Heart right ventricle (tissue), 16 donors: ENCODE measurements around the gene DEPDC1B. TPM values are rescaled to one million over a fixed set of nuclear protein-coding genes. Genes with fewer than 3 reads are reported as not detected.

ENCODE experiments used
- ATAC-seq, 8 donors: fragments of 200-7000 bp; cut with Tn5 transposase; one replicate each; pipeline ENCODE4 v1.9.1; 2020; ENCODE audit warnings: mild to moderate bottlenecking in 8 of 8, moderate library complexity in 8 of 8, moderate number of reproducible peaks in 1 of 8
- DNase-seq, 2 donors: peaks; one replicate each; pipeline ENCODE4 v3.0.0-alpha.2; 2020
- H3K27ac ChIP-seq, 10 donors: fragments of 200-600 bp; sonication (generic) in 2 of 10; one replicate each; pipeline versions ENCODE4 v1.5.0 to v1.8.0; 2020 to 2022; ENCODE audit warnings: mild to moderate bottlenecking in 3 of 10
- H3K27me3 ChIP-seq, 7 donors: fragments of 200-600 bp; one replicate each; pipeline ENCODE4 v1.8.0; 2021 to 2022; ENCODE audit warnings: mild to moderate bottlenecking in 2 of 7
- H3K36me3 ChIP-seq, 9 donors: fragments of 200-600 bp; sonication (generic) in 1 of 9; one replicate each; pipeline versions ENCODE4 v1.5.0 to v1.8.0; 2020 to 2022; ENCODE audit warnings: mild to moderate bottlenecking in 2 of 9
- H3K4me1 ChIP-seq, 9 donors: fragments of 200-600 bp; sonication (generic) in 1 of 9; one replicate each; pipeline versions ENCODE4 v1.5.0 to v1.8.0; 2020 to 2022; ENCODE audit warnings: mild to moderate bottlenecking in 4 of 9
- H3K4me3 ChIP-seq, 10 donors: fragments of 200-600 bp; sonication (generic) in 2 of 10; one replicate each; pipeline versions ENCODE4 v1.5.0 to v1.8.0; 2020 to 2022; ENCODE audit warnings: mild to moderate bottlenecking in 7 of 10, moderate library complexity in 2 of 10
- H3K9me3 ChIP-seq, 11 donors: fragments of 200-600 bp in 10 of 11; sonication (generic) in 2 of 11; one replicate each; pipeline versions ENCODE4 v1.5.0 to v1.8.0; 2013 to 2022; ENCODE audit warnings: mild to moderate bottlenecking in 2 of 11, control low read depth in 1 of 11, moderate library complexity in 1 of 11
- CTCF ChIP-seq, 9 donors: fragments of 200-600 bp; sonication (generic) in 2 of 9; IDR thresholded peaks; one replicate each; pipeline versions ENCODE4 v1.5.0 to v1.8.0; 2021 to 2022; ENCODE audit warnings: antibody characterized with exemption in 9 of 9, mild to moderate bottlenecking in 5 of 9, moderate library complexity in 1 of 9
- WGBS, 2 donors: extraction: QIAGEN DNeasy Blood & Tissue Kit; methylation state at CpG; one replicate each; pipeline ENCODE4 v1.1.7; 2013; ENCODE audit warnings: inconsistent platforms in 1 of 2; 5-methylcytosine and 5-hydroxymethylcytosine counted together
- intact Hi-C, 10 donors: fragments of 100-400 bp; cut with DNase I; formaldehyde crosslinking; loops; one replicate each; pipeline versions ENCODE4 v1.11.1 to v1.14.2; 2022
- polyA plus RNA-seq, 2 donors: library from polyadenylated mRNA; stranded (reverse); fragments of 200-250 nt; gene quantifications; one replicate each; pipeline ENCODE4 v1.2.3, GENCODE V29; 2013
- total RNA-seq, 10 donors: library from RNA; stranded (reverse); fragmentation: NEBNext Ultra II Directional in 3 of 10; extraction: Animal tissue kit (Norgen Biotek cat#: 25700) in 3 of 10; gene quantifications; one replicate each; pipeline versions ENCODE4 v1.2.1 to v1.2.4, GENCODE V29; 2021 to 2023
- donor health status: Arrhythmogenic right ventricular cardiomyopathy.
- donor health status: ischemic (EF 13 %, LVEDD 7.1; RV severe dilation, severe dysfunction).
- donor health status: healthy with polysubstance abuse.
- donor health status: DM: no; HTN: yes; CAD: no.
- donor health status: DM: no; HTN: no; CAD: no.
- donor health status: ischemic (EF 25% LVEDD 6.9; RV normal size, moderate dysfunction).
- donor health status: ischemic (EF 25% LVEDD 5.7; RV mildly dilated, moderate dysfunction).
- donor health status: healthy.
- donor health status: DM: yes; HTN: yes; CAD: no.
- donor health status: Ischemic cardiomyopathy.
- donor health status: ischemic (EF 35%, LVEDD 5.7; RV mildly dilated, moderate dysfunction).
- donor health status: nonischemic (EF 11% LVEDD 7.7; RV severe dilation, severe dysfunction).
- donor health status: DM: yes; HTN: yes; CAD: no.
- donor health status: PGD.
- donor health status: ischemic (EF 29% LVEDD 5.4; RV normal size, mild dysfunction).
- donor health status: nonischemic (EF 23%, LVEDD 6.1; RV moderate dilation, normal function).

Gene DEPDC1B
- total and polyA plus RNA-seq, 12 donors: 0.04 to 1.1 (median 0.46) TPM; not detected in 7

GRCh38 chr5:60613826-60614225 lies 86.1 kb downstream of the DEPDC1B start:
- no peak for ATAC-seq
- Histone ChIP-seq H3K9me3 (peaks cover 0 to 28% (median 0%) of the 10 kb centered on the region in 11 donors), H3K36me3 (no peaks in the 10 kb centered on the region), H3K27me3 (no peaks in the 10 kb centered on the region), H3K27ac (no peak overlapping the region), H3K4me1 (no peaks in the 10 kb centered on the region), H3K4me3 (no peak overlapping the region)
- intact Hi-C loops: no loop called here
- TF ChIP-seq CTCF (IDR thresholded peaks at IDR 0.05): no peak
- 86% methylated on average over 1 of the region's 1 CpG for WGBS, 2 donors
- DNase-seq: no peak

GRCh38 chr5:60611099-60611740 lies 88.7 kb downstream of the DEPDC1B start:
- ATAC-seq (no peak), DNase-seq (no peak)
- Histone ChIP-seq H3K9me3 (peaks cover 0 to 25% (median 0%) of the 10 kb centered on the region in 11 donors), H3K27me3 (no peaks in the 10 kb centered on the region), H3K4me3 (no peak overlapping the region), H3K36me3 (no peaks in the 10 kb centered on the region), H3K4me1 (no peaks in the 10 kb centered on the region), H3K27ac (no peak overlapping the region)
- intact Hi-C loops: no loop called here
- no peak for TF ChIP-seq CTCF (IDR thresholded peaks at IDR 0.05)

DNA sequence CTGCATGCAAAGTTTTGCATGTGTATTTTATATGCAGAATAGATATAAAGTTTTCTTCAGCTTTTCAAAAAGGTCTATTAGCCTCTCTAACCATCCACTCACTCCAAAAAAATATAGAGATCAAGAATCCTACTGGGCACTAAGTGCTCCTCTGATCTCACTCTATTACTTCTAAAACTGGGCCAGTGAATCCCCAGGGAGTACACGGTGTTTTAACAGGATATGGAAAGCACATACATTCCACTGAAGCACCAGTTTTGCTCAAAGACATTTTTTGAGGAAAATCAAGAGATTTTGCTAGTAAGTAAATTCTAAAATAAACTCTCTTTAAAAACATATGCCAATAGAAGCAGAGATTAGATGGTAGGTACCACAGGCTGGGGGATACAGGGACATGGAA lies 95.2 kb downstream of the DEPDC1B start:
- Histone ChIP-seq H3K36me3 (no peaks in the 10 kb centered on the region), H3K4me3 (no peak overlapping the region), H3K27me3 (no peaks in the 10 kb centered on the region), H3K4me1 (no peaks in the 10 kb centered on the region), H3K27ac (no peak overlapping the region), H3K9me3 (no peaks in the 10 kb centered on the region)
- WGBS, 2 donors: 44 to 49% methylated on average over 1 of the region's 1 CpG
- TF ChIP-seq CTCF (IDR thresholded peaks at IDR 0.05): no peak
- DNase-seq (no peak), ATAC-seq (no peak)
- intact Hi-C loops: no loop called here

DNA sequence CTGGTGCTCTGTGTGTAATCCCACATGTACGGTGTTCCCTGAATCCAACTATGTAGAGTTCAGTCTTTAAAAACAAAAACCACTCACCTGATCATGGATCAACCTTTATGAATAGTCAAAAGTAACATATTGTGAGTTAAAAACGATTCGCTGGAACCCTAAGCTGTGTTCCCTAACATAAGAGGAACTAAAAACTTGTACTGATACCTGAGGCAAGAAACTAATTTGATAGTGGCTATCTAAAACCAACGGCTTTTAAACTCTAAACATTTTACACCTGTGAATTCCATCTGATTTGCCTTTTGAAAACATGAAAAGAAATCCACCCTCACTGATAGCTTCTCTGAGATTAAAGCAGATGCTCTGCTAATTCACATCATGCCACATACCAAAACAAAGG lies 101.5 kb downstream of the DEPDC1B start:
- no peak for ATAC-seq
- TF ChIP-seq CTCF (IDR thresholded peaks at IDR 0.05): no peak
- H3K27me3 ChIP-seq: no peaks in the 10 kb centered on the region
- no peak overlapping the region for H3K4me3 ChIP-seq
- no peak overlapping the region for H3K27ac ChIP-seq
- H3K4me1 ChIP-seq: peaks cover 0 to 11% (median 0%) of the 10 kb centered on the region in 9 donors
- 84 to 89% methylated on average over 4 of the region's 4 CpGs for WGBS, 2 donors
- no peaks in the 10 kb centered on the region for H3K36me3 ChIP-seq
- intact Hi-C loops: no loop called here
- peaks cover 0 to 4% (median 0%) of the 10 kb centered on the region in 11 donors for H3K9me3 ChIP-seq
- no peak for DNase-seq
